Measurements from ENCODE around the gene GBF1.

GBF1 gene

GRCh38 chr10:102358712-102359382, 113.5 kb downstream of the GBF1 start:
- no peak for DNase-seq

GRCh38 chr10:102367441-102367840, 122.1 kb downstream of the GBF1 start:
- no peak for DNase-seq

- DNase-seq, result no peak
Measured at GRCh38 chr10:102368077-102368476, 122.7 kb downstream of the GBF1 start.

GRCh38 chr10:102371295-102371694, 126.0 kb downstream of the GBF1 start:
- no peak for DNase-seq

GRCh38 chr10:102375250-102375649, 129.9 kb downstream of the GBF1 start:
- DNase-seq, result no peak

GRCh38 chr10:102375867-102376266, 130.5 kb downstream of the GBF1 start:
- DNase-seq, result no peak

- no peak for DNase-seq
Measured at GRCh38 chr10:102376901-102377300, 131.6 kb downstream of the GBF1 start.

- DNase-seq, result no peak
Measured at GRCh38 chr10:102379383-102379782, 134.1 kb downstream of the GBF1 start.

- DNase-seq, result no peak
Measured at GRCh38 chr10:102381983-102382382, 136.7 kb downstream of the GBF1 start.

- no peak for DNase-seq
Measured at GRCh38 chr10:102382871-102383270, 137.5 kb downstream of the GBF1 start.

- DNase-seq, result no peak
Measured at GRCh38 chr10:102384053-102384452, 138.7 kb downstream of the GBF1 start.

- DNase-seq, result no peak
Measured at GRCh38 chr10:102384606-102385429, 139.5 kb downstream of the GBF1 start.

- no peak for DNase-seq
Measured at GRCh38 chr10:102389894-102390293, 144.6 kb downstream of the GBF1 start.

GRCh38 chr10:102392306-102392705, 147.0 kb downstream of the GBF1 start:
- DNase-seq, result no peak

- no peak for DNase-seq
Measured at GRCh38 chr10:102393411-102394078, 148.2 kb downstream of the GBF1 start.

GRCh38 chr10:102394079-102394800, 148.9 kb downstream of the GBF1 start:
- DNase-seq, result peak; percentile 91

GRCh38 chr10:102394801-102395399, 149.6 kb downstream of the GBF1 start:
- DNase-seq, result peak; percentile 53

GRCh38 chr10:102395400-102396316, 150.3 kb downstream of the GBF1 start, which contains the start of gene NFKB2:
Gene NFKB2, plus strand, starts transcription at chr10:102395705. Its CDS starts 255 bp downstream, at chr10:102395960.
- peak; percentile 76 for DNase-seq

- no peak for DNase-seq
Measured at GRCh38 chr10:102396317-102396650, 151.0 kb downstream of the GBF1 start.

- no peak for DNase-seq
Measured at GRCh38 chr10:102396730-102397151, 151.4 kb downstream of the GBF1 start.
